ENCODE data around the gene IRF1. TPM values are rescaled to one million over a fixed set of nuclear protein-coding genes. Genes with fewer than 3 reads are reported as not detected.

IRF1 gene
- total and polyA plus RNA-seq, 2 of the 4 experiments (the other 2 are of a cell fraction) = 11.1 to 18.9 TPM

DNA sequence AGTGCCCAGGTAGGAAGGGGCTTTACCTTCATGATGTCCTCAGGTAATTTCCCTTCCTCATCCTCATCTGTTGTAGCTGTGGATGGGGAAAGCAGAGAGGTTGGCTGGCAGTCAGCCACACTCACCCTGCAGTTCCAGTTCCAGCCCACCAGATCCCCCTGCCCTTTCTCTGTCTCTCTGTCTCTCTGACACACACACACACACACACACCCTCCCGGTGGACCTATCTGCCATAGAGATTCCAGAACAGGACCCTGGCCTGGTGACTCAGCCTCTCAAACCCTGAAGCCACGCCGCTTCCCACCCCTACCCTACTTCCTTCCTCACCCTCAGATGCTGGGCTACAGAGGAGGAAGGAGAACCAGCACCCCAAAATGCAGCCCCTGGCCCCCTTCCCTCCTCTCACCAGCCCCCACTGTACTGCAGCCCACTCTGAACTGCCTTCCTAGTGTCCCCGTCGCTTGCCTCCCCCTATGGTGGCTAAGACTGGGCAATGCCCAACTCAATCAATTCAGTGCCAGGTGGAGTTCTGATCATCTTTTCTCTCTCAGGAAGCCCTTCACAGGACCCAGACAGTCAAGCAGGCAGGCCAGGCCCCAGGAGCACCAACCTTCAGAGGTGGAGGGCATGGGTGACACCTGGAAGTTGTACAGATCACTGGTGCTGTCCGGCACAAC is 4.8 kb downstream of the IRF1 start:
- TF ChIP-seq, protein P1, sequence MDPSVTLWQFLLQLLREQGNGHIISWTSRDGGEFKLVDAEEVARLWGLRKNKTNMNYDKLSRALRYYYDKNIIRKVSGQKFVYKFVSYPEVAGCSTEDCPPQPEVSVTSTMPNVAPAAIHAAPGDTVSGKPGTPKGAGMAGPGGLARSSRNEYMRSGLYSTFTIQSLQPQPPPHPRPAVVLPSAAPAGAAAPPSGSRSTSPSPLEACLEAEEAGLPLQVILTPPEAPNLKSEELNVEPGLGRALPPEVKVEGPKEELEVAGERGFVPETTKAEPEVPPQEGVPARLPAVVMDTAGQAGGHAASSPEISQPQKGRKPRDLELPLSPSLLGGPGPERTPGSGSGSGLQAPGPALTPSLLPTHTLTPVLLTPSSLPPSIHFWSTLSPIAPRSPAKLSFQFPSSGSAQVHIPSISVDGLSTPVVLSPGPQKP (IDR thresholded peaks at IDR 0.05; ENCODE audit: borderline replicate concordance, low read depth, low read length) = no peak
- TF ChIP-seq MXI1 (IDR thresholded peaks at IDR 0.05; ENCODE audit: borderline replicate concordance, low read depth, low read length) (no peak), NFE2L2 (IDR thresholded peaks at IDR 0.05; ENCODE audit: low read depth, low read length) (no peak), RAD21 (IDR thresholded peaks at IDR 0.05; ENCODE audit: low read length) (no peak), FOS (IDR thresholded peaks at IDR 0.05; ENCODE audit: low read depth, low read length) (no peak), CEBPB (IDR thresholded peaks at IDR 0.05; ENCODE audit: low read depth, low read length) (no peak), CHD1 (IDR thresholded peaks at IDR 0.05; ENCODE audit: low read depth, low read length) (no peak), BHLHE40 (IDR thresholded peaks at IDR 0.05; ENCODE audit: low read depth, low read length) (no peak), MAFK (IDR thresholded peaks at IDR 0.05; ENCODE audit: low read depth, low read length) (no peak), POLR2A (IDR thresholded peaks at IDR 0.05; ENCODE audit: low read depth, low read length) (no peak), SMC3 (IDR thresholded peaks at IDR 0.05; ENCODE audit: low read depth, low read length) (no peak), RCOR1 (IDR thresholded peaks at IDR 0.05; ENCODE audit: insufficient replicate concordance, low read length) (no peak), RFX5 (IDR thresholded peaks at IDR 0.05; ENCODE audit: low read depth, low read length) (no peak), MAZ (IDR thresholded peaks at IDR 0.05; ENCODE audit: borderline replicate concordance, low read depth, low read length) (no peak)
- TF ChIP-seq, protein P2, sequence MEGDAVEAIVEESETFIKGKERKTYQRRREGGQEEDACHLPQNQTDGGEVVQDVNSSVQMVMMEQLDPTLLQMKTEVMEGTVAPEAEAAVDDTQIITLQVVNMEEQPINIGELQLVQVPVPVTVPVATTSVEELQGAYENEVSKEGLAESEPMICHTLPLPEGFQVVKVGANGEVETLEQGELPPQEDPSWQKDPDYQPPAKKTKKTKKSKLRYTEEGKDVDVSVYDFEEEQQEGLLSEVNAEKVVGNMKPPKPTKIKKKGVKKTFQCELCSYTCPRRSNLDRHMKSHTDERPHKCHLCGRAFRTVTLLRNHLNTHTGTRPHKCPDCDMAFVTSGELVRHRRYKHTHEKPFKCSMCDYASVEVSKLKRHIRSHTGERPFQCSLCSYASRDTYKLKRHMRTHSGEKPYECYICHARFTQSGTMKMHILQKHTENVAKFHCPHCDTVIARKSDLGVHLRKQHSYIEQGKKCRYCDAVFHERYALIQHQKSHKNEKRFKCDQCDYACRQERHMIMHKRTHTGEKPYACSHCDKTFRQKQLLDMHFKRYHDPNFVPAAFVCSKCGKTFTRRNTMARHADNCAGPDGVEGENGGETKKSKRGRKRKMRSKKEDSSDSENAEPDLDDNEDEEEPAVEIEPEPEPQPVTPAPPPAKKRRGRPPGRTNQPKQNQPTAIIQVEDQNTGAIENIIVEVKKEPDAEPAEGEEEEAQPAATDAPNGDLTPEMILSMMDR (conservative IDR thresholded peaks at IDR 0.05; ENCODE audit: low read depth, low read length) = no peak
- TF ChIP-seq, protein P3, sequence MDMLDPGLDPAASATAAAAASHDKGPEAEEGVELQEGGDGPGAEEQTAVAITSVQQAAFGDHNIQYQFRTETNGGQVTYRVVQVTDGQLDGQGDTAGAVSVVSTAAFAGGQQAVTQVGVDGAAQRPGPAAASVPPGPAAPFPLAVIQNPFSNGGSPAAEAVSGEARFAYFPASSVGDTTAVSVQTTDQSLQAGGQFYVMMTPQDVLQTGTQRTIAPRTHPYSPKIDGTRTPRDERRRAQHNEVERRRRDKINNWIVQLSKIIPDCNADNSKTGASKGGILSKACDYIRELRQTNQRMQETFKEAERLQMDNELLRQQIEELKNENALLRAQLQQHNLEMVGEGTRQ (IDR thresholded peaks at IDR 0.05; ENCODE audit: low read depth, low read length) = no peak
- no peak overlapping the region for H2BK120ac ChIP-seq (ENCODE audit: low read depth, low read length)
- peaks cover 58% of the 10 kb centered on the region for H3K36me3 ChIP-seq (ENCODE audit: control insufficient read depth, insufficient read depth, low read length)

More for the DNA sequence above, 4.8 kb downstream of the IRF1 start:
- intact Hi-C loops (cut with micrococcal nuclease) (no loop called here), in situ Hi-C loops (cut with MboI; ENCODE audit: low sequenced_read_pairs) (loop anchor here (25.0 kb wide), 1 partner anchor 398 kb away; no protein-coding TSS in a partner anchor), dilution Hi-C loops (cut with HindIII; ENCODE audit: low sequenced_read_pairs, unreplicated experiment) (no loop called here)
- H2AFZ ChIP-seq (replicated peaks; ENCODE audit: low read length, poor library complexity) = no peak overlapping the region
- H3K4ac ChIP-seq (ENCODE audit: low read depth, low read length) = no peak overlapping the region
- H3K27ac ChIP-seq (ENCODE audit: insufficient read depth, low read length) = no peak overlapping the region
- no peak overlapping the region for H3K56ac ChIP-seq (ENCODE audit: extremely low read depth, insufficient read depth, low read length)
- H3K4me2 ChIP-seq (ENCODE audit: low read depth, low read length) = no peak overlapping the region
- BruUV-seq (replicated peaks) = no TSS peak
- H3K18ac ChIP-seq (ENCODE audit: low read depth, low read length) = no peak overlapping the region
- H2BK15ac ChIP-seq (ENCODE audit: low read depth, low read length) = no peak overlapping the region
- no peak overlapping the region for H4K8ac ChIP-seq (ENCODE audit: low read depth in 2 of 2, low read length in 2 of 2)
- no peak overlapping the region for H3K23ac ChIP-seq (ENCODE audit: low read depth, low read length)
- no peak overlapping the region for H3K9ac ChIP-seq (ENCODE audit: low read depth, low read length)
- H3K14ac ChIP-seq (replicated peaks; ENCODE audit: low read depth, low read length) = no peak overlapping the region
- H3K9me1 ChIP-seq (ENCODE audit: insufficient read depth, low read length) = peaks cover 38% of the 10 kb centered on the region
- no peak overlapping the region for H2BK20ac ChIP-seq (ENCODE audit: low read depth, low read length)
- no peak overlapping the region for H2BK5ac ChIP-seq (ENCODE audit: low read depth, low read length, poor library complexity, severe bottlenecking)
- POLR2A ChIA-PET (ENCODE audit: unreplicated experiment) = no interaction called here
- WGBS, 2 experiments (ENCODE audit: extremely low coverage in 2 of 2, insufficient read length in 1 of 2) = 89% methylated on average over 1 of the region's 6 CpGs; no CpG with 5 or more reads in 1 of the 2 experiments
- peaks cover 15% of the 10 kb centered on the region for H3K4me1 ChIP-seq (ENCODE audit: control insufficient read depth, insufficient read depth, low read length)
- DNase-seq (no peak), ATAC-seq (ENCODE audit: low read depth) (no peak)
- H3K9me3 ChIP-seq (ENCODE audit: control insufficient read depth, insufficient read depth, low read length) = no peaks in the 10 kb centered on the region
- CTCF ChIA-PET = no interaction called here
- H4K91ac ChIP-seq (ENCODE audit: insufficient read depth, low read depth, low read length) = no peak overlapping the region
- no peak overlapping the region for H3K4me3 ChIP-seq (ENCODE audit: insufficient read depth, low read depth, low read length)
- no peaks in the 10 kb centered on the region for H3K27me3 ChIP-seq (ENCODE audit: control insufficient read depth, insufficient read depth, low read length)
- no peak overlapping the region for H2AK9ac ChIP-seq (replicated peaks; ENCODE audit: low read depth, low read length, poor library complexity)
- H4K20me1 ChIP-seq (ENCODE audit: insufficient read depth, low read length) = peaks cover 42% of the 10 kb centered on the region
- H2AK5ac ChIP-seq (ENCODE audit: low read depth, low read length) = no peak overlapping the region
- peaks cover 40 to 72% of the 10 kb centered on the region in 2 experiments for H3K79me1 ChIP-seq (ENCODE audit: low read depth in 1 of 2, low read length in 2 of 2)
- no peak overlapping the region for H4K5ac ChIP-seq (ENCODE audit: low read depth, low read length)
